Thyroid gland (tissue), 4 donors: ENCODE measurements around the gene NEBL.

Experiments used
- CTCF ChIP-seq, 6 experiments: fragments of 200-600 bp in 3 of 6; fragments of 450-650 bp in 3 of 6; sonication (generic) in 3 of 6; IDR thresholded peaks; one replicate each; pipeline ENCODE4 v1.5.1; 2016 to 2019; ENCODE audit warnings: antibody characterized with exemption in 6 of 6, mild to moderate bottlenecking in 2 of 6, inconsistent platforms in 1 of 6, moderate library complexity in 1 of 6
- POLR2A ChIP-seq, 2 donors: fragments of 450-650 bp; IDR thresholded peaks; one replicate each; pipeline ENCODE4 v1.6.1; 2017; ENCODE audit warnings: antibody characterized with exemption in 2 of 2, mild to moderate bottlenecking in 2 of 2, moderate library complexity in 1 of 2

- no peak for TF ChIP-seq CTCF (IDR thresholded peaks at IDR 0.05)
- no peak for TF ChIP-seq POLR2A (IDR thresholded peaks at IDR 0.05)
These were observed 40.6 kb downstream of the NEBL start for GRCh38 chr10:20856484-20856883.
